CD14-positive monocyte (primary cell): Measurements from ENCODE around the gene PEMT. TPM values are rescaled to one million over a fixed set of nuclear protein-coding genes. Genes with fewer than 3 reads are reported as not detected.
A peak's percentile ranks its signal among the peaks of the same experiment; 100 is the strongest.

Experiments
- DNase-seq, 3 donors: peaks; one replicate each; pipeline ENCODE4 v3.0.0-alpha.2; 2011 to 2022
- H2AFZ ChIP-seq: 2 replicates; pipeline ENCODE4 v1.6.0; 2012; ENCODE audit warnings: mild to moderate bottlenecking, low read depth, low read length, inconsistent platforms; ENCODE audit not compliant: insufficient read depth, poor library complexity, severe bottlenecking
- H3K27ac ChIP-seq, 2 donors: 1 replicate in 1 of 2; 2 replicates in 1 of 2; pipeline ENCODE4 v1.5.1; 2012 to 2013; ENCODE audit warnings: low read length in 2 of 2, control low read depth in 1 of 2, inconsistent platforms in 1 of 2, low read depth in 1 of 2, mild to moderate bottlenecking in 1 of 2
- H3K27me3 ChIP-seq, 2 donors: one replicate each; pipeline versions ENCODE4 v1.6.0 to v1.6.1; 2011 to 2013; ENCODE audit warnings: low read length in 2 of 2; ENCODE audit not compliant: control insufficient read depth in 2 of 2, insufficient read depth in 2 of 2
- H3K36me3 ChIP-seq, 2 donors: replicated peaks in 1 of 2; 1 replicate in 1 of 2; 2 replicates in 1 of 2; pipeline versions ENCODE4 v1.5.1 to v1.6.1; 2012 to 2013; ENCODE audit warnings: low read length in 2 of 2, control low read depth in 1 of 2, inconsistent platforms in 1 of 2, mild to moderate bottlenecking in 1 of 2; ENCODE audit not compliant: insufficient read depth in 2 of 2, control insufficient read depth in 1 of 2
- H3K4me1 ChIP-seq, 2 donors: 1 replicate in 1 of 2; 2 replicates in 1 of 2; pipeline versions ENCODE4 v1.5.1 to v1.6.1; 2012 to 2013; ENCODE audit warnings: low read length in 2 of 2, control low read depth in 1 of 2, inconsistent platforms in 1 of 2, mild to moderate bottlenecking in 1 of 2, moderate library complexity in 1 of 2; ENCODE audit not compliant: insufficient read depth in 2 of 2, control insufficient read depth in 1 of 2
- H3K4me2 ChIP-seq: replicated peaks from 2 replicates; pipeline ENCODE3; 2012; ENCODE audit warnings: low read length, moderate library complexity, mild to moderate bottlenecking; ENCODE audit not compliant: poor library complexity, severe bottlenecking; ENCODE audit errors: extremely low read depth
- H3K4me3 ChIP-seq, 3 experiments: fragments of 200-600 bp in 1 of 3; sonication (generic) in 1 of 3; replicated peaks in 1 of 3; 1 replicate in 2 of 3; 2 replicates in 1 of 3; pipeline ENCODE4 v1.5.1; 2011 to 2013; ENCODE audit warnings: low read length in 3 of 3, mild to moderate bottlenecking in 3 of 3, control low read depth in 2 of 3, low read depth in 2 of 3, inconsistent platforms in 1 of 3, moderate library complexity in 1 of 3
- H3K79me2 ChIP-seq: 2 replicates; pipeline ENCODE4 v1.6.0; 2012; ENCODE audit warnings: mild to moderate bottlenecking, control low read depth, inconsistent platforms, low read length, moderate library complexity; ENCODE audit not compliant: insufficient read depth
- H3K9ac ChIP-seq: 2 replicates; pipeline ENCODE4 v1.6.0; 2017; ENCODE audit warnings: low read length, mild to moderate bottlenecking; ENCODE audit not compliant: insufficient read depth, poor library complexity, severe bottlenecking
- H3K9me3 ChIP-seq, 2 donors: replicated peaks in 1 of 2; 1 replicate in 1 of 2; 2 replicates in 1 of 2; pipeline versions ENCODE4 v1.5.1 to v1.6.1; 2012 to 2013; ENCODE audit warnings: low read length in 2 of 2, control low read depth in 1 of 2; ENCODE audit not compliant: control insufficient read depth in 1 of 2, insufficient read depth in 1 of 2
- H4K20me1 ChIP-seq: 2 replicates; pipeline ENCODE4 v1.6.0; 2012; ENCODE audit warnings: mild to moderate bottlenecking, low read length, control low read depth, moderate library complexity; ENCODE audit not compliant: insufficient read depth
- H3K27ac Mint-ChIP-seq, 7 donors: one replicate each; pipeline ENCODE4 v1.8.0; 2020; ENCODE audit warnings: mild to moderate bottlenecking in 7 of 7, mixed read lengths in 7 of 7, moderate library complexity in 6 of 7, inconsistent platforms in 2 of 7
- H3K27me3 Mint-ChIP-seq, 3 donors: one replicate each; pipeline ENCODE4 v1.8.0; 2021 to 2022; ENCODE audit warnings: low read depth in 3 of 3, mild to moderate bottlenecking in 3 of 3, mixed read lengths in 3 of 3, moderate library complexity in 3 of 3, inconsistent platforms in 1 of 3
- H3K36me3 Mint-ChIP-seq, 2 donors: one replicate each; pipeline ENCODE4 v1.8.0; 2020; ENCODE audit warnings: mixed read lengths in 2 of 2, inconsistent platforms in 1 of 2, mild to moderate bottlenecking in 1 of 2
- H3K4me1 Mint-ChIP-seq: one replicate; pipeline ENCODE4 v1.8.0; 2020; ENCODE audit warnings: mild to moderate bottlenecking, mixed read lengths
- H3K4me3 Mint-ChIP-seq, 2 donors: one replicate each; pipeline ENCODE4 v1.8.0; 2020; ENCODE audit warnings: mild to moderate bottlenecking in 2 of 2, mixed read lengths in 2 of 2, moderate library complexity in 1 of 2
- H3K9me3 Mint-ChIP-seq, 7 donors: one replicate each; pipeline ENCODE4 v1.8.0; 2020 to 2022; ENCODE audit warnings: mixed read lengths in 7 of 7, mild to moderate bottlenecking in 6 of 7, moderate library complexity in 6 of 7, inconsistent platforms in 2 of 7
- CTCF ChIP-seq: fragments of 200-600 bp; IDR thresholded peaks from one replicate; pipeline ENCODE4 v1.8.0; 2022; ENCODE audit warnings: antibody characterized with exemption, mild to moderate bottlenecking
- WGBS: methylation state at CpG from one replicate; pipeline ENCODE4 v1.1.5; 2013; ENCODE audit warnings: missing lambda C conversion rate; ENCODE audit not compliant: insufficient coverage; 5-methylcytosine and 5-hydroxymethylcytosine counted together
- intact Hi-C, 2 donors: fragments of 100-400 bp; cut with micrococcal nuclease; formaldehyde crosslinking; loops; one replicate each; pipeline versions ENCODE4 v1.15.0 to v1.15.1; 2023
- polyA plus RNA-seq, 3 donors: library from polyadenylated mRNA; depleted of rRNA in 1 of 3; unstranded in 2 of 3; stranded (reverse) in 1 of 3; fragments of 300-500 nt in 2 of 3; fragments of >200 nt in 1 of 3; fragmentation: Illumina TruSeq in 2 of 3; gene quantifications; 1 replicate in 2 of 3; 2 replicates in 1 of 3; pipeline ENCODE4 v1.2.3, GENCODE V29; 2012 to 2021

PEMT gene
- polyA plus RNA-seq, 3 donors: 26.7 to 41.0 (median 38.4) TPM

- Histone ChIP-seq H3K27me3 (peaks cover 6 to 34% of the 10 kb centered on the region in 2 donors), H3K9me3 (no peaks in the 10 kb centered on the region), H3K27ac (no peak overlapping the region), H3K79me2 (no peaks in the 10 kb centered on the region), H3K4me1 (peaks cover 21 to 30% of the 10 kb centered on the region in 2 donors), H4K20me1 (peaks cover 33% of the 10 kb centered on the region), H3K4me2 (peak overlapping the region; percentile 99), H3K9ac (no peak overlapping the region), H3K36me3 (peaks cover 22 to 30% of the 10 kb centered on the region in 2 donors), H3K4me3 (peak overlapping the region in 1 of 3 experiments; percentile 90), H2AFZ (no peak overlapping the region)
- H3K36me3 Mint-ChIP-seq: peaks cover 42 to 48% of the 10 kb centered on the region in 2 donors
- H3K27ac Mint-ChIP-seq: no peak overlapping the region
- H3K4me3 Mint-ChIP-seq: peak overlapping the region; percentile 88 to 97
- peaks cover 0 to 8% (median 4%) of the 10 kb centered on the region in 7 donors for H3K9me3 Mint-ChIP-seq
- peaks cover 20% of the 10 kb centered on the region for H3K4me1 Mint-ChIP-seq
- no peak for TF ChIP-seq CTCF
- DNase-seq: no peak
- WGBS: 76% methylated on average over 7 of the region's 14 CpGs
- peaks cover 30 to 40% (median 34%) of the 10 kb centered on the region in 3 donors for H3K27me3 Mint-ChIP-seq
- intact Hi-C loops: no loop called here
Measured at GRCh38 chr17:17494499-17494869, 97.0 kb downstream of the PEMT start.

DNA sequence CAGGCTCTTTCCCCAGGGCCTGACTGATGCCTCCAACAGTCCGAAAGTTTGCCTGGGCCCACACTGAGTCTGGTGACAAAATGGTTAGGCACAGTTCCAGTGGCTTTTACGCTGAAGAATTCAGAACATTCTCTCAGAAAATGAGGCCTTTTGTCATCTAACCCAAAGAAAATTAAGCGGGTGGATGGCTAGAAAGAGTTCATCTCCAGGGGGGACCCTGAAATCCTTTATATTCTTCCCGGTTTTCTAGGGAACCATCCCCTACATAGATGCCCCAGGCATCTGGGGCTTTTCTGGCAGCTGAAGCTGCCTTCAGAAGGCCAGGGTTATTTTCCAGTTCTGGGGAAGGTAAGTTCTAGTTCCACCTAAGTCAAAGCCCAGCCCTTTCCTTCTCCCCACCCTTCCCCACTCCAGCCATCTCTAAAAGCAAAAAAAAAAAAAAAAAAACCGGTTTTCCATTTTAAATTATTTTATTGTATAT lies 97.5 kb downstream of the PEMT start:
- Histone ChIP-seq H3K79me2 (no peaks in the 10 kb centered on the region), H3K27ac (no peak overlapping the region), H2AFZ (no peak overlapping the region), H3K4me2 (no peak overlapping the region), H3K36me3 (peaks cover 22 to 34% of the 10 kb centered on the region in 2 donors), H3K9me3 (no peaks in the 10 kb centered on the region), H3K27me3 (peaks cover 6 to 34% of the 10 kb centered on the region in 2 donors), H3K4me1 (peaks cover 21 to 30% of the 10 kb centered on the region in 2 donors), H3K9ac (no peak overlapping the region), H4K20me1 (peaks cover 33% of the 10 kb centered on the region), H3K4me3 (no peak overlapping the region)
- peaks cover 45 to 49% of the 10 kb centered on the region in 2 donors for H3K36me3 Mint-ChIP-seq
- no peak overlapping the region for H3K27ac Mint-ChIP-seq
- intact Hi-C loops: no loop called here
- 94% methylated on average over 2 of the region's 5 CpGs for WGBS
- peaks cover 0 to 8% (median 4%) of the 10 kb centered on the region in 7 donors for H3K9me3 Mint-ChIP-seq
- peaks cover 20% of the 10 kb centered on the region for H3K4me1 Mint-ChIP-seq
- H3K27me3 Mint-ChIP-seq: peaks cover 30 to 40% (median 34%) of the 10 kb centered on the region in 3 donors
- peak overlapping the region in 1 of 2 donors; percentile 63 for H3K4me3 Mint-ChIP-seq
- TF ChIP-seq CTCF: no peak
- no peak for DNase-seq
